ENCODE data around the gene SLC13A2. TPM values are rescaled to one million over a fixed set of nuclear protein-coding genes. Genes with fewer than 3 reads are reported as not detected.

Gene SLC13A2
- total and polyA plus RNA-seq, 2 experiments from 2014 or later: not detected

GRCh38 chr17:28541439-28541838 is 68.0 kb downstream of the SLC13A2 start:
- H2AFZ ChIP-seq: no peak overlapping the region
- Mint-ChIP-seq H3K27ac (no peak overlapping the region), H3K4me1 (peaks cover 14% of the 10 kb centered on the region), H3K4me3 (no peak overlapping the region), H3K36me3 (ENCODE audit: low read depth) (no peaks in the 10 kb centered on the region; the same call in 2 of the 3 replicates), H3K27me3 (ENCODE audit: insufficient read depth, low read depth, poor library complexity) (peaks cover 10% of the 10 kb centered on the region), H3K9me3 (no peaks in the 10 kb centered on the region)
- no peak overlapping the region for H3K4me2 ChIP-seq
- ATAC-seq (no peak), DNase-seq (ENCODE audit: low spot score) (no peak)
- no peaks in the 10 kb centered on the region for H3F3A ChIP-seq (replicated peaks; ENCODE audit: low read depth)
- H3K9me2 ChIP-seq (ENCODE audit: insufficient read depth): no peaks in the 10 kb centered on the region
- H3K36me3 ChIP-seq (ENCODE audit: insufficient read depth): no peaks in the 10 kb centered on the region
- H4K20me1 ChIP-seq (replicated peaks; ENCODE audit: insufficient read depth): no peaks in the 10 kb centered on the region
- peaks cover 9% of the 10 kb centered on the region for H3K4me1 ChIP-seq (ENCODE audit: insufficient read depth)
- TF ChIP-seq CREB1 (CRISPR knock-in tag; IDR thresholded peaks at IDR 0.05; ENCODE audit: low read depth): no peak
- TF ChIP-seq EZH2phosphoT487 (IDR thresholded peaks at IDR 0.05; ENCODE audit: unreplicated experiment): no peak
- no peak for TF ChIP-seq JUNB (IDR thresholded peaks at IDR 0.05; ENCODE audit: unreplicated experiment)
- no peak for TF ChIP-seq EZH2 (IDR thresholded peaks at IDR 0.05; ENCODE audit: low read depth, unreplicated experiment)
- no peak for TF ChIP-seq NANOG (IDR thresholded peaks at IDR 0.05; ENCODE audit: borderline replicate concordance)
- no peak overlapping the region for H3K4me3 ChIP-seq
- no peaks in the 10 kb centered on the region for H3K27me3 ChIP-seq (ENCODE audit: insufficient read depth)
- H3K79me2 ChIP-seq (replicated peaks; ENCODE audit: insufficient read depth): no peaks in the 10 kb centered on the region
- no peak overlapping the region for H3K27ac ChIP-seq (ENCODE audit: low read depth)

- no peaks in the 10 kb centered on the region for H3F3A ChIP-seq (replicated peaks; ENCODE audit: low read depth)
- no peaks in the 10 kb centered on the region for H3K9me3 Mint-ChIP-seq
- no peak overlapping the region for H3K4me3 ChIP-seq
- 0 out of 2 replicates have a peak overlapping the region, but pooled peaks have one; percentile 72 for H2AFZ ChIP-seq
- DNase-seq (ENCODE audit: low spot score) (peak; percentile 46), ATAC-seq (0 out of 3 replicates have a peak, but pooled peaks have one; percentile 7)
- no peaks in the 10 kb centered on the region for H3K27me3 ChIP-seq (ENCODE audit: insufficient read depth)
- no peaks in the 10 kb centered on the region; the same call in 2 of the 3 replicates for H3K36me3 Mint-ChIP-seq (ENCODE audit: low read depth)
- H4K20me1 ChIP-seq (replicated peaks; ENCODE audit: insufficient read depth): no peaks in the 10 kb centered on the region
- H3K79me2 ChIP-seq (replicated peaks; ENCODE audit: insufficient read depth): no peaks in the 10 kb centered on the region
- H3K4me3 Mint-ChIP-seq: no peak overlapping the region; the same call in 2 of the 3 replicates
- no peaks in the 10 kb centered on the region for H3K9me2 ChIP-seq (ENCODE audit: insufficient read depth)
- peaks cover 11% of the 10 kb centered on the region for H3K27me3 Mint-ChIP-seq (ENCODE audit: insufficient read depth, low read depth, poor library complexity)
- H3K36me3 ChIP-seq (ENCODE audit: insufficient read depth): no peaks in the 10 kb centered on the region
- no peak overlapping the region for H3K27ac Mint-ChIP-seq
- H3K27ac ChIP-seq (ENCODE audit: low read depth): 0 out of 2 replicates have a peak overlapping the region, but pooled peaks have one; percentile 0
- H3K4me1 Mint-ChIP-seq: peaks cover 20% of the 10 kb centered on the region
- peaks cover 9% of the 10 kb centered on the region for H3K4me1 ChIP-seq (ENCODE audit: insufficient read depth)
- H3K4me2 ChIP-seq: 0 out of 2 replicates have a peak overlapping the region, but pooled peaks have one; percentile 15
- TF ChIP-seq CREB1 (CRISPR knock-in tag; IDR thresholded peaks at IDR 0.05; ENCODE audit: low read depth): no peak
- no peak for TF ChIP-seq EZH2phosphoT487 (IDR thresholded peaks at IDR 0.05; ENCODE audit: unreplicated experiment)
- TF ChIP-seq STAT1 (IDR thresholded peaks at IDR 0.05; ENCODE audit: unreplicated experiment): no peak
- no peak for TF ChIP-seq ZNF331 (CRISPR knock-in tag; IDR thresholded peaks at IDR 0.05; ENCODE audit: low read depth)
- no peak for TF ChIP-seq POLR2AphosphoS5 (IDR thresholded peaks at IDR 0.05; ENCODE audit: low read depth)
- TF ChIP-seq ETS1 (IDR thresholded peaks at IDR 0.05): no peak
- TF ChIP-seq EZH2 (IDR thresholded peaks at IDR 0.05; ENCODE audit: low read depth, unreplicated experiment): no peak
- TF ChIP-seq REST (IDR thresholded peaks at IDR 0.05; ENCODE audit: unreplicated experiment): no peak
Measured at GRCh38 chr17:28544402-28545140, 71.1 kb downstream of the SLC13A2 start.

Measured in GM23338 (cell line).